ENCODE results near the gene NRN1L.

The NRN1L gene

DNA sequence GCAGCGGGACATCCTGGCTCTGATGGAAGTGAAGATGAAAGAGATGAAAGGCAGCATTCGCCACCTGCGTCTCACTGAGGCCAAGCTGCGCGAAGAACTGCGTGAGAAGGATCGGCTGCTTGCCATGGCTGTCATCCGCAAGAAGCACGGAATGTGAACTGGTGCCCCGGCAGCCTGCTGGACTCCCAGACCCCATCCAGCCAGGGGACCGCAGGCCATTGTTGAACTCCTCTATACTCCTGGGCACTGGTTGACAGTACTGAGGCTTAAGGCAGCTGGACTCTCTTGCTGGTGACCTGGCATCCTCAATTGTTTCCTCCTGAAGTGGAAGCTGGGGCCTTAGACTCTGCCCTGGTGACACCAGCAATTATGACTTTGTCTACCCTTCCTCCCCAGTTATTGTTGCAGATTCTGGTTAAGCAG lies 41.3 kb upstream of the NRN1L start:
- H3K27ac ChIP-seq, result peak overlapping the region; percentile 96
- DNase-seq, result no peak
- H3K4me3 ChIP-seq (ENCODE audit: low read depth, low read length), result peak overlapping the region; percentile 95
- in situ Hi-C loops (cut with HindIII; ENCODE audit: low pct_ligation_motif_present, low sequenced_read_pairs), result no loop called here
- no peaks in the 10 kb centered on the region for H3K36me3 ChIP-seq (replicated peaks)
- TF ChIP-seq, protein P1, sequence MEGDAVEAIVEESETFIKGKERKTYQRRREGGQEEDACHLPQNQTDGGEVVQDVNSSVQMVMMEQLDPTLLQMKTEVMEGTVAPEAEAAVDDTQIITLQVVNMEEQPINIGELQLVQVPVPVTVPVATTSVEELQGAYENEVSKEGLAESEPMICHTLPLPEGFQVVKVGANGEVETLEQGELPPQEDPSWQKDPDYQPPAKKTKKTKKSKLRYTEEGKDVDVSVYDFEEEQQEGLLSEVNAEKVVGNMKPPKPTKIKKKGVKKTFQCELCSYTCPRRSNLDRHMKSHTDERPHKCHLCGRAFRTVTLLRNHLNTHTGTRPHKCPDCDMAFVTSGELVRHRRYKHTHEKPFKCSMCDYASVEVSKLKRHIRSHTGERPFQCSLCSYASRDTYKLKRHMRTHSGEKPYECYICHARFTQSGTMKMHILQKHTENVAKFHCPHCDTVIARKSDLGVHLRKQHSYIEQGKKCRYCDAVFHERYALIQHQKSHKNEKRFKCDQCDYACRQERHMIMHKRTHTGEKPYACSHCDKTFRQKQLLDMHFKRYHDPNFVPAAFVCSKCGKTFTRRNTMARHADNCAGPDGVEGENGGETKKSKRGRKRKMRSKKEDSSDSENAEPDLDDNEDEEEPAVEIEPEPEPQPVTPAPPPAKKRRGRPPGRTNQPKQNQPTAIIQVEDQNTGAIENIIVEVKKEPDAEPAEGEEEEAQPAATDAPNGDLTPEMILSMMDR (IDR thresholded peaks at IDR 0.05; ENCODE audit: low read depth, low read length, missing control alignments), result no peak
- H3K27me3 ChIP-seq (replicated peaks), result no peaks in the 10 kb centered on the region

DNA sequence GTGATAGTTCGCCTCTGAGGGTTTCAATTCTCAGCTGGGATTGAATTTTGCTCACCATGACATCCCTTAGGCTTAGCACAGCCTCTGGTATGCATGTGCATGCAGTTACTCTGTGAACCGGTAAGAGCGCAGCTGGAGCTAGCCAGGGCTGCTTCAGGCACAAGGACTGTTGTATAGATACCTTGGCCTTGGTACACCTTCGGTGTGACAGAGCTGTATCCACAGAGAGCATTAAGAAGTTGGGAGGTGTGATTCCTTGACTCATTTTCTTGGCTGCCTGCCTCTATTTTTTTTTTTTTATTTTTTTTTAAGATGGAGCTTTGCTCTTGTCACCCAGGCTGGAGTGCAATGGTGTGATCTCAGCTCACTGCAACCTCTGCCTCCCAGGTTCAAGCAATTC lies 40.2 kb upstream of the NRN1L start:
- in situ Hi-C loops (cut with HindIII; ENCODE audit: low pct_ligation_motif_present, low sequenced_read_pairs), result no loop called here
- Histone ChIP-seq H3K27me3 (replicated peaks) (no peaks in the 10 kb centered on the region), H3K27ac (no peak overlapping the region), H3K36me3 (replicated peaks) (no peaks in the 10 kb centered on the region), H3K4me3 (ENCODE audit: low read depth, low read length) (no peak overlapping the region)
- DNase-seq, result no peak
- TF ChIP-seq, protein P1 (IDR thresholded peaks at IDR 0.05; ENCODE audit: low read depth, low read length, missing control alignments), result no peak

- H3K27me3 ChIP-seq (replicated peaks), result no peaks in the 10 kb centered on the region
- H3K36me3 ChIP-seq (replicated peaks), result no peaks in the 10 kb centered on the region
- no peak for DNase-seq
- in situ Hi-C loops (cut with HindIII; ENCODE audit: low pct_ligation_motif_present, low sequenced_read_pairs), result no loop called here
- peak overlapping the region; percentile 91 for H3K4me3 ChIP-seq (ENCODE audit: low read depth, low read length)
- TF ChIP-seq, protein P1 (IDR thresholded peaks at IDR 0.05; ENCODE audit: low read depth, low read length, missing control alignments), result no peak
- peak overlapping the region; percentile 83 for H3K27ac ChIP-seq
Observed at GRCh38 chr16:67845291-67846062, 39.2 kb upstream of the NRN1L start.

DNA sequence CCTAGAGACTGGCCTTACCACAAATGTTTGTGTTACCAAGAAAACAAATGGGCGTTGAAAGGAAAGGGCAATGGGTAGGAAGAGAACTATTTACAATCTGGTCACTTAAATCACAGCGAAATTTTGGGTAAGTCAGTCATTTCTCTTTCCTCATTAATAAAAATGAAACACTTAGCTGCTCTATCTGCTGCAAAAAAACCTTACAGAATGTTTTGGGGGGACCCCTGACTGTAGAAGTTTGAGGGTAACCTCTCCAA lies 38.7 kb upstream of the NRN1L start:
- TF ChIP-seq, protein P1 (IDR thresholded peaks at IDR 0.05; ENCODE audit: low read depth, low read length, missing control alignments), result no peak
- H3K27me3 ChIP-seq (replicated peaks), result no peaks in the 10 kb centered on the region
- H3K27ac ChIP-seq, result peak overlapping the region; percentile 83
- DNase-seq, result no peak
- H3K36me3 ChIP-seq (replicated peaks), result no peaks in the 10 kb centered on the region
- in situ Hi-C loops (cut with HindIII; ENCODE audit: low pct_ligation_motif_present, low sequenced_read_pairs), result no loop called here
- H3K4me3 ChIP-seq (ENCODE audit: low read depth, low read length), result peak overlapping the region; percentile 91

GRCh38 chr16:67846320-67847063 lies 38.2 kb upstream of the NRN1L start, which contains the start of gene NUTF2:
Gene NUTF2 (plus strand): TSS chr16:67846933. CDS start chr16:67865131, 18,198 bp downstream.
- no peaks in the 10 kb centered on the region for H3K36me3 ChIP-seq (replicated peaks)
- in situ Hi-C loops (cut with HindIII; ENCODE audit: low pct_ligation_motif_present, low sequenced_read_pairs), result no loop called here
- peak within 1 kb of the TSS; percentile 83 for H3K27ac ChIP-seq
- no peaks in the 10 kb centered on the region for H3K27me3 ChIP-seq (replicated peaks)
- peak within 1 kb of the TSS; percentile 91 for H3K4me3 ChIP-seq (ENCODE audit: low read depth, low read length)
- peak; percentile 90 for DNase-seq
- TF ChIP-seq, protein P1 (IDR thresholded peaks at IDR 0.05; ENCODE audit: low read depth, low read length, missing control alignments), result no peak
